H9 (cell line): ENCODE results near the gene GIPC2. TPM values are rescaled to one million over a fixed set of nuclear protein-coding genes. Genes with fewer than 3 reads are reported as not detected.

Source experiments
- DNase-seq: peaks from one replicate; pipeline ENCODE4 v3.0.0-alpha.2; 2017
- H2AFZ ChIP-seq: one replicate; pipeline ENCODE4 v1.6.1; 2013; ENCODE audit warnings: mild to moderate bottlenecking, low read length, control low read depth, moderate library complexity
- H2AK5ac ChIP-seq: 2 replicates; pipeline ENCODE4 v1.6.1; 2013; ENCODE audit warnings: low read length, control low read depth, mixed read lengths; ENCODE audit not compliant: insufficient read length
- H2BK120ac ChIP-seq: one replicate; pipeline ENCODE4 v1.6.1; 2013; ENCODE audit warnings: low read depth, mild to moderate bottlenecking, low read length, control low read depth, inconsistent platforms; ENCODE audit not compliant: poor library complexity, severe bottlenecking
- H2BK12ac ChIP-seq: 2 replicates; pipeline ENCODE4 v1.6.1; 2013; ENCODE audit warnings: low read length, control low read depth, mixed read lengths, low read depth; ENCODE audit not compliant: insufficient read length
- H2BK15ac ChIP-seq: 2 replicates; pipeline ENCODE4 v1.6.1; 2013; ENCODE audit warnings: low read depth, low read length, control low read depth
- H2BK20ac ChIP-seq: one replicate; pipeline ENCODE4 v1.6.1; 2013; ENCODE audit warnings: low read depth, mild to moderate bottlenecking, low read length, control low read depth, inconsistent platforms; ENCODE audit not compliant: poor library complexity, severe bottlenecking
- H2BK5ac ChIP-seq: 2 replicates; pipeline ENCODE4 v1.6.1; 2013; ENCODE audit warnings: low read length, control low read depth, mixed read lengths; ENCODE audit not compliant: insufficient read length
- H3K14ac ChIP-seq: 2 replicates; pipeline ENCODE4 v1.6.1; 2013; ENCODE audit warnings: low read length, control low read depth; ENCODE audit not compliant: insufficient read depth
- H3K18ac ChIP-seq: 2 replicates; pipeline ENCODE4 v1.6.1; 2013; ENCODE audit warnings: low read depth, mild to moderate bottlenecking, mixed read lengths, low read length, control low read depth; ENCODE audit not compliant: insufficient read length
- H3K23ac ChIP-seq: 2 replicates; pipeline ENCODE4 v1.6.1; 2013; ENCODE audit warnings: low read length, control low read depth, mixed read lengths, low read depth; ENCODE audit not compliant: insufficient read length
- H3K23me2 ChIP-seq: 2 replicates; pipeline ENCODE4 v1.6.1; 2013; ENCODE audit warnings: low read depth, mild to moderate bottlenecking, mixed read lengths, low read length, control low read depth; ENCODE audit not compliant: insufficient read length, poor library complexity, severe bottlenecking
- H3K27ac ChIP-seq: 2 replicates; pipeline ENCODE4 v1.5.1; 2013; ENCODE audit warnings: low read length, control low read depth, mixed read lengths, low read depth; ENCODE audit not compliant: insufficient read length
- H3K27me3 ChIP-seq: 2 replicates; pipeline ENCODE4 v1.6.1; 2013; ENCODE audit warnings: low read length, control low read depth, inconsistent platforms; ENCODE audit not compliant: insufficient read depth
- H3K4ac ChIP-seq: 2 replicates; pipeline ENCODE4 v1.6.1; 2013; ENCODE audit warnings: low read depth, mild to moderate bottlenecking, control low read depth, inconsistent platforms, low read length, moderate library complexity
- H3K4me1 ChIP-seq: 2 replicates; pipeline ENCODE4 v1.6.1; 2013; ENCODE audit warnings: low read length, control low read depth, inconsistent platforms; ENCODE audit not compliant: insufficient read depth
- H3K4me2 ChIP-seq: 2 replicates; pipeline ENCODE4 v1.6.1; 2013; ENCODE audit warnings: low read length, control low read depth, mixed read lengths; ENCODE audit not compliant: insufficient read length, insufficient read depth
- H3K56ac ChIP-seq: 2 replicates; pipeline ENCODE4 v1.6.1; 2013; ENCODE audit warnings: low read depth, mild to moderate bottlenecking, mixed read lengths, low read length, control low read depth; ENCODE audit not compliant: insufficient read length
- H3K79me1 ChIP-seq: 2 replicates; pipeline ENCODE4 v1.6.1; 2013; ENCODE audit warnings: low read depth, mild to moderate bottlenecking, moderate library complexity, low read length, control low read depth, inconsistent platforms; ENCODE audit not compliant: insufficient read depth, poor library complexity, severe bottlenecking
- H3K79me2 ChIP-seq: 2 replicates; pipeline ENCODE4 v1.6.1; 2013; ENCODE audit warnings: low read length, control low read depth, inconsistent platforms; ENCODE audit not compliant: insufficient read depth
- H3K9ac ChIP-seq: 2 replicates; pipeline ENCODE4 v1.6.1; 2013; ENCODE audit warnings: low read length, control low read depth, mixed read lengths; ENCODE audit not compliant: insufficient read length; ENCODE audit errors: extremely low read depth
- H3K9me3 ChIP-seq: one replicate; pipeline ENCODE4 v1.6.1; 2013; ENCODE audit warnings: low read depth, low read length, inconsistent platforms; ENCODE audit not compliant: control insufficient read depth
- H3T11ph ChIP-seq: one replicate; pipeline ENCODE4 v1.6.1; 2013; ENCODE audit warnings: mild to moderate bottlenecking, low read length, control low read depth, inconsistent platforms
- H4K20me1 ChIP-seq: one replicate; pipeline ENCODE4 v1.6.1; 2013; ENCODE audit not compliant: control insufficient read depth, insufficient read length, insufficient read depth
- H4K5ac ChIP-seq: 2 replicates; pipeline ENCODE4 v1.6.1; 2013; ENCODE audit warnings: low read depth, mild to moderate bottlenecking, mixed read lengths, low read length, control low read depth; ENCODE audit not compliant: insufficient read length
- H4K8ac ChIP-seq: replicated peaks from 2 replicates; pipeline ENCODE4 v1.6.1; 2013; ENCODE audit warnings: low read length, control low read depth, mixed read lengths, low read depth; ENCODE audit not compliant: insufficient read length
- H4K91ac ChIP-seq: 2 replicates; pipeline ENCODE4 v1.6.1; 2013; ENCODE audit warnings: low read depth, mild to moderate bottlenecking, moderate library complexity, mixed read lengths, low read length, control low read depth; ENCODE audit not compliant: insufficient read length
- H3K27ac Mint-ChIP-seq, 3 experiments: 2 replicates in 2 of 3; 3 replicates in 1 of 3; pipeline ENCODE4 v1.8.0; 2020 to 2021; ENCODE audit warnings: mixed read lengths in 3 of 3, mild to moderate bottlenecking in 1 of 3, moderate library complexity in 1 of 3
- H3K27me3 Mint-ChIP-seq: 2 replicates; pipeline ENCODE4 v1.8.0; 2021; ENCODE audit warnings: low read depth, mild to moderate bottlenecking, moderate library complexity, mixed read lengths
- H3K36me3 Mint-ChIP-seq, 3 experiments: 2 replicates in 2 of 3; 3 replicates in 1 of 3; pipeline ENCODE4 v1.8.0; 2020 to 2021; ENCODE audit warnings: low read depth in 3 of 3, mixed read lengths in 3 of 3; ENCODE audit not compliant: insufficient read depth in 1 of 3
- H3K4me1 Mint-ChIP-seq, 2 experiments: 2 replicates each; pipeline ENCODE4 v1.8.0; 2020; ENCODE audit warnings: mixed read lengths in 2 of 2
- H3K4me3 Mint-ChIP-seq, 2 experiments: 2 replicates in 1 of 2; 3 replicates in 1 of 2; pipeline ENCODE4 v1.8.0; 2020 to 2021; ENCODE audit warnings: mild to moderate bottlenecking in 2 of 2, mixed read lengths in 2 of 2, moderate library complexity in 1 of 2
- H3K9me3 Mint-ChIP-seq, 2 experiments: 2 replicates in 1 of 2; 3 replicates in 1 of 2; pipeline ENCODE4 v1.8.0; 2020; ENCODE audit warnings: mild to moderate bottlenecking in 2 of 2, mixed read lengths in 2 of 2, moderate library complexity in 1 of 2
- WGBS: extraction: QIAGEN DNeasy Blood & Tissue Kit; methylation state at CpG from one replicate; pipeline ENCODE4 v1.1.7; 2013; ENCODE audit warnings: missing lambda C conversion rate, low lambda C conversion rate, mixed read lengths; ENCODE audit not compliant: insufficient read length; ENCODE audit errors: extremely low coverage; 5-methylcytosine and 5-hydroxymethylcytosine counted together
- total RNA-seq: library from RNA; stranded (reverse); gene quantifications from 2 replicates; pipeline ENCODE4 v1.2.1, GENCODE V29; 2021
- TF ChIP-seq, protein P1 (sequence below): fragments of 200-600 bp; sonication (generic); conservative IDR thresholded peaks from 3 replicates; pipeline ENCODE4 v1.8.0; 2021; ENCODE audit warnings: antibody characterized with exemption, mild to moderate bottlenecking

Gene GIPC2
- total RNA-seq, 1 experiment from 2014 or later = 0.85 TPM

DNA sequence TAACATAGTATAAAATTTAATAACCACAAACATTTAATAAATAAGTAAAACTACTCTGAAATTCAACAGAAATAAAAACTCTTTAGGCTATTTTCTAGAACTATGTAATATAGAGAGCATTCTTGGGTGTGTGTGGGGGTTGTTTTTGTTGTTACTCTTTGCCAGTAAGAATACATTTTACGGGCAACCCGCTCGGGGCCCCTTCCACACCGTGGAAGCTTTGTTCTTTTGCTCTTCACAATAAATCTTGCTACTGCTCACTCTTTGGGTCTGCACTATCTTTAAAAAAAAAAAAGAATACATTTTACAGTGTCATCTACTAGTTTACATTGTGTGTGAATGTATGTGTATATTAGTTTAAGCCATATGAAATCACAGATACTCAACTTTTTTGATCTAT, 16.0 kb upstream of the GIPC2 start:
- no peak overlapping the region; a peak in 1 of 7 replicates for H3K27ac Mint-ChIP-seq
- Histone ChIP-seq H2BK120ac (no peak overlapping the region), H2BK15ac (no peak overlapping the region), H3K23me2 (no peaks in the 10 kb centered on the region), H2BK20ac (no peak overlapping the region), H2AFZ (no peak overlapping the region), H3K14ac (no peak overlapping the region), H3K4me2 (no peak overlapping the region), H2AK5ac (no peak overlapping the region), H3K4me1 (no peaks in the 10 kb centered on the region), H4K5ac (no peak overlapping the region), H3K9ac (no peak overlapping the region), H3K79me1 (no peaks in the 10 kb centered on the region), H3K27ac (no peak overlapping the region), H4K8ac (no peak overlapping the region), H3K4ac (no peak overlapping the region), H3K18ac (no peak overlapping the region), H3T11ph (no peak overlapping the region), H2BK12ac (no peak overlapping the region), H4K91ac (no peak overlapping the region), H3K23ac (no peak overlapping the region), H4K20me1 (no peaks in the 10 kb centered on the region), H3K9me3 (no peaks in the 10 kb centered on the region), H2BK5ac (no peak overlapping the region), H3K79me2 (no peaks in the 10 kb centered on the region), H3K56ac (no peak overlapping the region), H3K27me3 (no peaks in the 10 kb centered on the region)
- WGBS = no CpG with 5 or more reads among the region's 4 CpGs
- no peaks in the 10 kb centered on the region for H3K9me3 Mint-ChIP-seq
- no peaks in the 10 kb centered on the region for H3K4me1 Mint-ChIP-seq
- H3K36me3 Mint-ChIP-seq = no peaks in the 10 kb centered on the region
- H3K27me3 Mint-ChIP-seq = no peaks in the 10 kb centered on the region
- DNase-seq = no peak
- TF ChIP-seq, protein P1, sequence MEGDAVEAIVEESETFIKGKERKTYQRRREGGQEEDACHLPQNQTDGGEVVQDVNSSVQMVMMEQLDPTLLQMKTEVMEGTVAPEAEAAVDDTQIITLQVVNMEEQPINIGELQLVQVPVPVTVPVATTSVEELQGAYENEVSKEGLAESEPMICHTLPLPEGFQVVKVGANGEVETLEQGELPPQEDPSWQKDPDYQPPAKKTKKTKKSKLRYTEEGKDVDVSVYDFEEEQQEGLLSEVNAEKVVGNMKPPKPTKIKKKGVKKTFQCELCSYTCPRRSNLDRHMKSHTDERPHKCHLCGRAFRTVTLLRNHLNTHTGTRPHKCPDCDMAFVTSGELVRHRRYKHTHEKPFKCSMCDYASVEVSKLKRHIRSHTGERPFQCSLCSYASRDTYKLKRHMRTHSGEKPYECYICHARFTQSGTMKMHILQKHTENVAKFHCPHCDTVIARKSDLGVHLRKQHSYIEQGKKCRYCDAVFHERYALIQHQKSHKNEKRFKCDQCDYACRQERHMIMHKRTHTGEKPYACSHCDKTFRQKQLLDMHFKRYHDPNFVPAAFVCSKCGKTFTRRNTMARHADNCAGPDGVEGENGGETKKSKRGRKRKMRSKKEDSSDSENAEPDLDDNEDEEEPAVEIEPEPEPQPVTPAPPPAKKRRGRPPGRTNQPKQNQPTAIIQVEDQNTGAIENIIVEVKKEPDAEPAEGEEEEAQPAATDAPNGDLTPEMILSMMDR = no peak
- no peak overlapping the region for H3K4me3 Mint-ChIP-seq
